ENCODE results near the gene LRRC49. TPM values are rescaled to one million over a fixed set of nuclear protein-coding genes. Genes with fewer than 3 reads are reported as not detected.

LRRC49 gene
- total RNA-seq, 4 donors from 2014 or later = 3.3 to 10.4 (median 7.0) TPM

DNA sequence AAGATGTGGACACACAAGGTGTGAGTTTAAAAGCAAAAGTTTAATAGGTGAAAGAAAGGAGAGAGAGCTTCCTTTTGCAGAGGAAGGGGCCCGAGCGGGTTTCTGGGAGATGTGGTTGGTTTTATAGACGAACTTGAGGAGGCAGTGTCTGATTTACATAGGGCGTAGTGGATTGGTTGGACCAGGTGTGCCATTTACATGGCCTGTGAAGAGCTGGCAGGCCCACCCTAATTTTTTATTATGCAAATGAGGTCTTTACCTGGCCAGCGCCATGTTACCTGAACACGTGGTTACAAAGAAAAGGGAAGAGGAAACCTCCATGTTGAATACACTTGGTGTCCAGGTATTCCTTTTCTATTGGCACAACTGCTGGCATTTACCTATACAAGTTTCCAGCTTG, 179.8 kb downstream of the LRRC49 start:
- no peak overlapping the region for H3K4me3 ChIP-seq
- no peaks in the 10 kb centered on the region for H3K4me1 ChIP-seq
- H3K36me3 ChIP-seq = no peaks in the 10 kb centered on the region
- DNase-seq (ENCODE audit: extremely low spot score) = no peak
- H3K27ac ChIP-seq (replicated peaks in 1 of 4) = no peak overlapping the region
- intact Hi-C loops (cut with DNase I) = no loop called here
- no peaks in the 10 kb centered on the region for H3K9me3 ChIP-seq
- H3K27me3 ChIP-seq = no peaks in the 10 kb centered on the region
- TF ChIP-seq POLR2AphosphoS5 (IDR thresholded peaks at IDR 0.05) (no peak), EP300 (IDR thresholded peaks at IDR 0.05) (no peak), POLR2A (IDR thresholded peaks at IDR 0.05; ENCODE audit: low read depth) (no peak)
- TF ChIP-seq, protein P1, sequence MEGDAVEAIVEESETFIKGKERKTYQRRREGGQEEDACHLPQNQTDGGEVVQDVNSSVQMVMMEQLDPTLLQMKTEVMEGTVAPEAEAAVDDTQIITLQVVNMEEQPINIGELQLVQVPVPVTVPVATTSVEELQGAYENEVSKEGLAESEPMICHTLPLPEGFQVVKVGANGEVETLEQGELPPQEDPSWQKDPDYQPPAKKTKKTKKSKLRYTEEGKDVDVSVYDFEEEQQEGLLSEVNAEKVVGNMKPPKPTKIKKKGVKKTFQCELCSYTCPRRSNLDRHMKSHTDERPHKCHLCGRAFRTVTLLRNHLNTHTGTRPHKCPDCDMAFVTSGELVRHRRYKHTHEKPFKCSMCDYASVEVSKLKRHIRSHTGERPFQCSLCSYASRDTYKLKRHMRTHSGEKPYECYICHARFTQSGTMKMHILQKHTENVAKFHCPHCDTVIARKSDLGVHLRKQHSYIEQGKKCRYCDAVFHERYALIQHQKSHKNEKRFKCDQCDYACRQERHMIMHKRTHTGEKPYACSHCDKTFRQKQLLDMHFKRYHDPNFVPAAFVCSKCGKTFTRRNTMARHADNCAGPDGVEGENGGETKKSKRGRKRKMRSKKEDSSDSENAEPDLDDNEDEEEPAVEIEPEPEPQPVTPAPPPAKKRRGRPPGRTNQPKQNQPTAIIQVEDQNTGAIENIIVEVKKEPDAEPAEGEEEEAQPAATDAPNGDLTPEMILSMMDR (IDR thresholded peaks at IDR 0.05) = no peak
- WGBS = 94% methylated on average over 6 of the region's 6 CpGs

DNA sequence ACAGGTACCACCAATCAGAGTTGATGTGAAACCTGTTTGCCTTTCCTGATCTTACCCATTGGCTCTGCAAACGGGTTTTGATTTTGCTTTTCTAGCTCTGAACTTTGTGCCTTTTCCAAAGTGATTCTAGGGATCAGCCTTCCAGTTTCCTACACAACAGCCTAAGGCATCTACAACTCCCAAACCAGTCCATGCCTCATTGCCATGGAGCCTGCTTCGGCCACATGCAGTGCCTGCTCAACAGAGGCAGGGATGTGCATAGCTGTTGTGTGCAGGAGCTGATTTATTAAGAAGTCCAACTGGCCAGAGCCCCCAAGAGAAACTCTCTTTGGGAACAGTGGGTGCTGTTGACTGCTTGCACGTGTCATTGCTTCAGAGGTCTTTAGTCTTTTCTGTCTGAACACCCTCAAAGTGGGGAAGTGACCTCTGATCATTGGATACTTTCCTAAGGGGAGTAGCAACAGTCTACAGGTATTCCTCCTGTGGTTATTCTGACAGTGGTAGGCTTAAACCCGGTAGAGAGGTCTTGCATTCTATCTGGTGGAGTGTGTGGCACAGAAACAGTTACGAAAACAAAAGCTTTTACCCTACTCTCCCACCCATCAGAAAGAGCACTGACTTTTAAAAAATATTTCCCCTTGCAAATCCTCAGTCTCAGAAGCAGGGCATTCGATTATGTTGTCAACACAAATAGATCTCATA, 186.0 kb downstream of the LRRC49 start:
- Histone ChIP-seq H3K4me1 (peaks cover 0 to 10% (median 2%) of the 10 kb centered on the region in 4 donors), H3K4me3 (no peak overlapping the region), H3K9me3 (no peaks in the 10 kb centered on the region), H3K27me3 (no peaks in the 10 kb centered on the region), H3K27ac (replicated peaks in 1 of 4) (no peak overlapping the region), H3K36me3 (no peaks in the 10 kb centered on the region)
- no peak for DNase-seq (ENCODE audit: extremely low spot score)
- intact Hi-C loops (cut with DNase I) = no loop called here
- TF ChIP-seq POLR2AphosphoS5 (IDR thresholded peaks at IDR 0.05) (no peak), EP300 (IDR thresholded peaks at IDR 0.05) (no peak), POLR2A (IDR thresholded peaks at IDR 0.05; ENCODE audit: low read depth) (no peak)
- TF ChIP-seq, protein P1 (IDR thresholded peaks at IDR 0.05) = no peak
- WGBS = 81% methylated on average over 6 of the region's 6 CpGs

DNA sequence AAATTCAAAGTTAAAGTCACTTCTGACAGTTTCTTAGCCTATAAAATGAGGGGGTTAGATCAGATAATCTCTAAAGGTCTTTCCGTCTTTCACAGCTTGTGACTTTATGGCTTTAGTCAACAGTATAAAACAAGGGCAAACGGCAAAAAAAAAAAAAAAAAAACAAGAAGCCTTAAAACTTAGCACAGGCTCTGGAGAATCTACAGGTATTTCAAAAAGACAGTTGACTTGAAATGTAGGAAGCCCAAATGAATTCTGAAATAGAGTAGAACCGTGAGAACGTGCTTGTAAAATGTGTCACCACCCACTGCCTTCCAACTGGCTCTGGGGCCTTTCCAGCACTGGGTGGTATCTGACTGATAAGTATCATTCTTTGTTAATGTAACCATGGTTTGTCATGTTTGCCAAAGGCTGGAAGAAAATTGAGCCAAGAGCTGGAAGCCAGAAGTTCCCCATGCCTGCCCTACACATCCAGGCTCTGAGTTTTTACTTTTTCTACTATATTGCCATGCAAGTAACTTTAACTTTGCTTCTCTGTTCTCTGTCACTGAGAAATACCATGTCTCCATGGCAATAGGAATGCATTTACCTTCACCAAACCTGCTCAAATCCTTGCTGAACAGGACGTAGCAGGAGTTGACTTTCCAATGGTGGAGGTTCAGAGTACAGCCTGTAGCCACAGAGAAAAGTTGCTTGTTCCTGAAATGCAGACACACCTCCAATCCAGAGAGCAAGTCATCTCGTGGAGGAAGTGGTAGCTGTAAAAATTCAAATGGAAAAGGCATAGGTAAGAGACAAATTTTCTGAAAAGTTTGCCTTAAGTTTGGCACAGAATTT, 186.8 kb downstream of the LRRC49 start:
- Histone ChIP-seq H3K4me3 (no peak overlapping the region), H3K27ac (replicated peaks in 1 of 4) (no peak overlapping the region), H3K36me3 (no peaks in the 10 kb centered on the region), H3K4me1 (peaks cover 0 to 10% (median 2%) of the 10 kb centered on the region in 4 donors), H3K27me3 (peaks cover 0 to under 1% (median 0%) of the 10 kb centered on the region in 4 donors), H3K9me3 (no peaks in the 10 kb centered on the region)
- no peak for DNase-seq (ENCODE audit: extremely low spot score)
- 73% methylated on average over 6 of the region's 6 CpGs for WGBS
- intact Hi-C loops (cut with DNase I) = no loop called here
- TF ChIP-seq POLR2AphosphoS5 (IDR thresholded peaks at IDR 0.05) (no peak), EP300 (IDR thresholded peaks at IDR 0.05) (no peak), POLR2A (IDR thresholded peaks at IDR 0.05; ENCODE audit: low read depth) (no peak)
- TF ChIP-seq, protein P1 (IDR thresholded peaks at IDR 0.05) = no peak

DNA sequence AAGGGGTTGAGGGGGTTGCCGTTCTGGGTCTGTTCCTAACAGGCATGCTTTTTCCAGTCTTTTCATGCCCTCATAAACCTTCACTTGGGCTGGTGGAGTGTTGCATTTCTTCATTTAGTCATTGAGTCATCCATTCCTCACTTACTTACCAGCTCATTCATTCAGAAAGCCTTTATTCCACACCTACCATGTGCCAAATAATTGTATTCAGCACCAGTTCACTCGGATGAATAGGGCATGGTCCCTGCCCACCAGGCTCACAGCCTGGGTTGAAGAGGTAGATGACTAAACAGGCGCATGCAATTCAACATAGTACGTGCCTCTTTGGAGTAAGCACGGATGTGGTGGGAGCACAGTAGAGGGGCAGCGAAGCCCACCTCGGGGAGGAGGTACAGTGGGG, 187.5 kb downstream of the LRRC49 start:
- intact Hi-C loops (cut with DNase I) = no loop called here
- peaks cover 0 to 10% (median 2%) of the 10 kb centered on the region in 4 donors for H3K4me1 ChIP-seq
- peaks cover 0 to 5% (median 0%) of the 10 kb centered on the region in 4 donors for H3K27me3 ChIP-seq
- DNase-seq (ENCODE audit: extremely low spot score) = no peak
- H3K4me3 ChIP-seq = no peak overlapping the region
- TF ChIP-seq POLR2A (IDR thresholded peaks at IDR 0.05; ENCODE audit: low read depth) (no peak), POLR2AphosphoS5 (IDR thresholded peaks at IDR 0.05) (no peak), EP300 (IDR thresholded peaks at IDR 0.05) (no peak)
- TF ChIP-seq, protein P1 (IDR thresholded peaks at IDR 0.05) = no peak
- H3K27ac ChIP-seq (replicated peaks in 1 of 4) = no peak overlapping the region
- 93% methylated on average over 6 of the region's 7 CpGs for WGBS
- no peaks in the 10 kb centered on the region for H3K36me3 ChIP-seq
- no peaks in the 10 kb centered on the region for H3K9me3 ChIP-seq

Data from esophagus muscularis mucosa (tissue), 4 donors.